Stimulated activated CD4-positive, alpha-beta T cell treated with anti-CD3 and anti-CD28 coated beads, TNF-alpha, amount 100 ng/mL, for 4 hours (primary cell): ENCODE measurements around the gene IMMP2L.
"Not testable (repeated sequence)": the region's sequence is repeated elsewhere in the genome, so short reads cannot be mapped to it uniquely, and the experiment has no call there.

ENCODE experiments used
- DNase-seq, 3 experiments: peaks; one replicate each; pipeline ENCODE4 v3.0.0-alpha.2; 2020; ENCODE audit warnings: low read depth in 3 of 3

Gene IMMP2L

DNA sequence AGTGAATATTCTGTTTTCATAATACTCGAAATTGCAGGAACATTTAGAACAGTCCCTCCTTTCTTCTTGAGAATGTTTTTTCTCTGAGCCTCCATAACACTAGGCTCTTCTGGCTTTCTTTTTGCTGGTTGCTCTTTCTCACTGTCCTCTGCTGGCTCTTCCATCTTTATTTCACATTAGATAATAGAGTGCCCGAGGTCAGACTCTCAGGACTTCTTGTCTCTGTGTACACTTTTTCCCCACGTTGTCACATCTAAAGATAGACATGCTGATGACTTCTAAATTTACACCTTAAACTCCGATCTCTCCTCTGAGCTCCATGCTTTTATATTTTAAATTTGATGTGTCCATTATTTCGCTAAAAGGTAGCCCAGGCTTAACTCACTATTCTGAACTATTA, 486.8 kb downstream of the IMMP2L start:
- no peak for DNase-seq

GRCh38 chr7:111074748-111075146, 487.5 kb downstream of the IMMP2L start:
- no peak for DNase-seq

DNA sequence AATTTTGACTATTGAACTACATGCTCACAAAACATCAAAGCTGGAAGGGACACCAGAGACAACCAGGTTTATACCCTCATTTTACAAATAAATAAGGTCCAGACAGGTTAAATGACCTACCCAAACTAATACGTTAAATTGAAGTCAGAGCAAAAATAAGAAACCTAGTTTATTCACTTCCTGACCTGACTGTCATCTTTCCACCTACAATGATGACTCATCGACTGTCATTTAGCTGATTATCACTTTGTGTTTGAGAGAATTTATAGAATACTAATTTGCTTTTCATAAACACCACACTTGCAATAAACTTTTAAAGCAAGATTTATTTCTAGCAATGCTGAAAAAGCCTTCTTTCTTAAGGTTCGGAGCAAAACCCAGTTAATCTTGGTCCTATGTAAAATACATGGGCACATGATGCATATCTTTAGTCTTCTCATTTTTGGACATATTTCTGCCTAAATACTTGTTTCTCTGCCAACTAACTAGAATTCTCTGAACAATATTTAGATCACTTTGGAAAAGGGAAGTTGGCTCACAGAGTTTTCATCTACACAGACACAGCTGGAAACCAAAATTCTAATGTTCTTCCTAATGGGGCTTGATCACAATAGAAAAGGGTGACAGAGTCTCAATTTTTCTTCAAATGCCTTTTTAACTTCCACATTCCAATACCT, 488.1 kb downstream of the IMMP2L start:
- no peak for DNase-seq

- not testable (repeated sequence) for DNase-seq
Measured at GRCh38 chr7:111072658-111073057, 489.6 kb downstream of the IMMP2L start.

DNA sequence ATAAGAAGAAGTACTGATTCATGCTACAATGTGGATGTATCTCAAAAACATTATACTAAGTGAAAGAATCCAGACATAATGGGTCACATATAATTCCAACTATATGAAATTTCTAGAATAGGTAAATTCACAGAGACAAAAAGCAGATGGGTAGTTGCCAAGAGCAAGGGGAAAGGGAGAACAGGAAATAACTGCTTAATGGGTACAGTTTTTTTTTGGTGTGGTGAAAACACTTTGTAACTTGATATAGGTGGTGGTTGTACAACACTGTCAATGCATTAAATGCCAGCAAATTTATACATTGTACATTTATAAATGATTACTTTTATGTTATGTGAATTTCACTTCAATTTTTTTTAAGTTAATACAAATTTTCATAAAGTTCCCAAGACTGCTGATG, 490.7 kb downstream of the IMMP2L start:
- no peak for DNase-seq

DNA sequence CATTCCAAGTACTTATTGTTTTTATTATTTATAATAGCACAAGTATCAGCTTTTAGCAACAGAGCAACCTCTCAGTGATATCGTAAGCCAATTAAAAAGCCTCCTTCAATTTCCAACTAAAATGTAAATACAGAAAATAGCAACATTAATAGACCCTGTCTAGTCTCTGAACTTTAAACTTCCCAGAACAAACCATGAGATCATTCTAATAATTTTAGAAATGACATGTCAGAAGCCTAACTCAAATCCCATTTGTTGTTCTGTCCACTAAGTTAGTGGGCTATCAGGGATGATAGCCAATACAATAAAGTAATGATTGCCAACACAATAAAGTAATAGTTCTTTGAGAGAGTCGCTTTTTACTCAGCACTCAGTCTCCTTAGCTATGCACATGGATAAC, 493.7 kb downstream of the IMMP2L start:
- no peak for DNase-seq

DNA sequence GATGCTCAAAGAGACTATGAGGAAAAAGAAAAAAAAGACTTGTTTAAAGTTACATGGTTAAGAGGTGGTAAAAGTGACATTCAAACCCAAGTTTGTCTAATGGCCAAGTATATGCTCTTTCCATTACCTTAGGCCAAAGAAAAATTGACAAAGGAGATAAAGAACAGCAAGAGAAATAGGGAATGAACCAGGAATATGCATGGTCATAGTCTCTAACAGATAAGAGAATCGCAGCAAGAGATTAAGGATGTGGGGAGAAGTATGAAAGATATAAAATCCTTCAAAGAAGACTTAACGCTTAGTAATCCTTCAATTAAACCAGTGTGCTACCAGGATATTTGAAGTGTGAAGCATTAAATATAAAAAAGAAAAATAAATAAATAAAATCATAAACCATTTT, 494.6 kb downstream of the IMMP2L start:
- DNase-seq: no peak

DNA sequence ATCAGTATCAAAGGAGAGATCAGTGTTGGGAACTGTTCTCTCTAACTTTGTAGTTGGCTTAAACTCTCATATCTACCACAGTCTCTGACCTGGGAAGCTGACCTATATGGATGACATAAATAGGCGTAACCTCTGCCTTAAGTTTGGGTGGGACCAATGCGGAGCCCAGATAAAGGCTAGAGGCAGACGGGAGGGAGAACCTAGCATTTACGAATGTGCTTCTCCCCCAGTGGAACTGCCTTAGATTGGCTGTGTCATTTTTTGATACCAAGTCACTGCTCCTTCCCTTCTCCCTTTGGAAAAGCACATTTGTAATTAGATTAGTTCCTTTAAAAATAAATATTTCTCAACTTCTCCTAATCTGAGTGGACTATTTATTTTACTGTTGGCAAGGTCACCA, 495.0 kb downstream of the IMMP2L start:
- DNase-seq: no peak

GRCh38 chr7:111063166-111063565, 499.1 kb downstream of the IMMP2L start:
- DNase-seq: no peak

- no peak for DNase-seq
Measured at GRCh38 chr7:111059833-111060232, 502.5 kb downstream of the IMMP2L start.

GRCh38 chr7:111057066-111057465, 505.2 kb downstream of the IMMP2L start:
- DNase-seq: no peak

DNA sequence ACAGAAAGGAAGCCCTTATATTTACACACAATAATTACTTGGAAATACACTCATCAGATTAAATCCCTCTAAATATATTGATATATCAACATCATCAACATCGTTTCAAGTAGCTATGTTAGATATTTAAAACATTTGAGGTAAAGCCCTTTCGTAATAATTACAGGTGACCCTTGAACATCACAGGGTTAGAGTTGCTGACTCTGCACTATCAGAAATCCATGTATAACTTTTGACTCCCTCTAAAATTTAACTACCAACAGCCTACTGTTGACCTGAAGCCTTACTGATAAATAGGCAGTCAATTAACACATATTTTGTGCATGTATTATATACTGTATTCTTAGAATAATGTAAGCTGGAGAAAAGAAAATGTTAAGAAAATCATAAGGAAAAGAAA, 505.9 kb downstream of the IMMP2L start:
- DNase-seq: no peak

GRCh38 chr7:111053035-111053434, 509.3 kb downstream of the IMMP2L start:
- no peak for DNase-seq

DNA sequence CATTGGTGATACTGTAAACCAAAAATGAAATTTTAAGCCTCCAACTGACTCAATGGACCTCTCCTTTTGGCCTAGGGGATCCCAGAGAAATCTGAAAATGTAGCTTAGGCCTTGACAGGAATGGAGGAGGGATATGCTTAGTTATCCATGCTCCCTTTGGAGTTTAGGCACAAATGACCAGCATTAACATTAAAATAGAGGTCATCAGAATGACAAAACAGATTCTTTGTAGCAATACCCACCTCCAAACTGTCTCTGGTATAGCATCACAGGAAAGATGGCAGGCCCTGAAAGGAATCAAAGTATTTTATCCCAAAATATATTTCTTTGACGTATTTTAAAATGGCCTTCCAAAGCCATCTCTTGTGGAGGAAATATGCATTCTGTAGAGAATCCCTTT, 510.5 kb downstream of the IMMP2L start:
- DNase-seq: no peak

DNA sequence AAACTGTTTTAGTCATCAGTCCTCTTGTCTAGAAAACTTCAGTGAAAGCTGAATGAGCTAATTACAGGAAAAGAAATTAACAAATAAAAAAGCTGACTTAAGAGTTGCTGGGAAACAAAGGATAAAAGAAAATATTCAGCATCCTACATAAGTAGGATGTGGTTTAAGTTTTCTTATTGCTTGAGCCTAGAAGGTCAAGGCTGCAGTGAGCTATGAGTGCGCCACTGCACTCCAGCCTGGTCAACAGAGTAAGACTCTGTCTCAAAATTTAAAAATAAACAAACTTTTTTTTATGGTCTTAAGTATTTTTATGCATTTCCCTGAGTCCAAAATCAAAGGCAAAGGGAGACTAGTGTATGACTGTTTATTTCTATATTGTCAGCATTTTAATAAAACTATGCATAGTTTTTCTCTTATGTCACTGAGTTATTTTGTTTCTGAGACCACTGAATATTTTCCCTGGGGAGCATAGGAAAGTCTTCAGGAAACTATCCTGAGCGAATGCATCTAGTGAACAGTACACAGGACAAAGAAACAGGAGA, 511.3 kb downstream of the IMMP2L start:
- no peak for DNase-seq

- no peak for DNase-seq
Measured at GRCh38 chr7:111049971-111050680, 512.2 kb downstream of the IMMP2L start.

DNA sequence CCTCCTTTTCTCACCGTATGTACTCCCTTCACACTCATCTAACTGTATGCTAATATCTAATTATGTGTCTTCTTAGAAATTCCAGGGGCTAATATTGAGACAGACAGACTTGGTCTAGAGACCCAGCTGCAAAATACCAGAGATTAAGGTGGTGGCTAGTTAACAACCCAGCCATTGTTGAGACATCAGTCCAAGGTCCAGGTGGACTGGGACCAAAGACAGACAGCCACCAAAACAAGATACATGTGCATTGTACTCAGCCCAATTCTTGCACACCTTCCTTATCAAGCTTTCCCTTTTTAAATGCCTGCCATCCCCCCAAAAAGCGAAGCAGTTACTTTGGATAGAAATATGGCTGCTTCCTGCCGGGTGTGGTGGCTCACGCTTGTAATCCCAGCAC, 514.7 kb downstream of the IMMP2L start:
- DNase-seq: no peak

DNA sequence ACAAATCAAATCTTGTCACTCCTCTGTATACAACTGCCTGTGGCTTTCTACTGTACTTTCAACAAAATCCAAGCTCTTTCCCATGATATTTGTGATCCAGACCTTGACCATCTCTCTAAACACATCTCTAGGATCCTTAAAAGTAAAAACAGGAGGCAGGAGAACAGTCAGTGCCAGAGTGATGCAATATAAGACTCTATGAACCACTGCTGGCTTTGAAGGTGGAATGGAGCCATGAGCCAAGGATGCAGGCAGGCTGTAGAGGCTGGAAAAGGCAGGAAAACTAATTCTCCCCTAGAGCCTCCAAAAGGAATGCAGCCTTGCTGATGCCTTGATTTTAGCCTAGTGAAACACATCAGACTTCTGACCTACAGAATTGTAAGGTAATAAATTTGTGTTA, 516.8 kb downstream of the IMMP2L start:
- DNase-seq: no peak

GRCh38 chr7:111043561-111043960, 518.7 kb downstream of the IMMP2L start:
- DNase-seq: no peak

- DNase-seq: no peak
Measured at GRCh38 chr7:111042842-111043241, 519.5 kb downstream of the IMMP2L start.

DNA sequence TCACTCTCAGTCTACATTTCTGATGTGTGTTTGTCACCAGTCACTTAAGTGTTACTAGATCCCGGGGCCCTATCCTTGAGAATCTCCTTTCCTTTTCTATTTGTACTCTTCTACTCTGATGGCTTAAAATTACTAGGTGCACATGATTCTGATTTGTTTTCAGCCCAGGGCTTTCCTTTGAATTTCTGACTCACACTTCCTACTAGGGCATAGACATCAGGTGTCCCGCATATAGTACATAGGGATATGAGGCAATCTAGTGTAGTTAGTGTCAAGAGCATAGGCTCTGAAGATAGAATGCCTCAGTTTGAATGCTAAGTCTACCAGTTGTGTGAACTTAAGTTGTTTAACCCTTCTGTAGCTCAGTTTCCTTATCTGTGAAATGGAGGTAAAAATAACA, 520.7 kb downstream of the IMMP2L start:
- DNase-seq: no peak

GRCh38 chr7:111038185-111038584, 524.1 kb downstream of the IMMP2L start:
- DNase-seq: no peak

DNA sequence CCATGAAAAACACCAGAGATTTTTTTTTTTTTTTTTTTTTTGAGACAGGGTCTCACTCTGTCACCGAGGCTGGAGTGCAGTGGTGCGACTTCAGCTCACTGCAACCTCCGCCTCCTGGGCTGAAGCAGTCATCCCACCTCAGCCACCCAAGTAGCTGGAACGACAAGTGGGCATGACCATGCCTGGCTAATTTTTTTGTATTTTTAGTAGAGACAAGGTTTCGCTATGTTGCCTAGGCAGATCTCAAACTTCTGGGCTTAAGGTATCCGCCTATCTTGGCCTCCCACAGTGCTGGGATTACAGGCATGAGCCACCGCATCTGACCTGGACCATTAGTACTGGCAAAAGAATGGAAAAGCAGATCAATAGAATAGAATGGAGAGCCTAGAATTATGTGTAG, 530.4 kb downstream of the IMMP2L start:
- DNase-seq: no peak
